Ammon's horn (tissue), 1 donor: ENCODE results near the gene JMJD8.

ENCODE experiments used
- DNase-seq: peaks from one replicate; pipeline ENCODE4 v3.0.0-alpha.2; 2016; ENCODE audit warnings: low spot score

Gene JMJD8

DNA sequence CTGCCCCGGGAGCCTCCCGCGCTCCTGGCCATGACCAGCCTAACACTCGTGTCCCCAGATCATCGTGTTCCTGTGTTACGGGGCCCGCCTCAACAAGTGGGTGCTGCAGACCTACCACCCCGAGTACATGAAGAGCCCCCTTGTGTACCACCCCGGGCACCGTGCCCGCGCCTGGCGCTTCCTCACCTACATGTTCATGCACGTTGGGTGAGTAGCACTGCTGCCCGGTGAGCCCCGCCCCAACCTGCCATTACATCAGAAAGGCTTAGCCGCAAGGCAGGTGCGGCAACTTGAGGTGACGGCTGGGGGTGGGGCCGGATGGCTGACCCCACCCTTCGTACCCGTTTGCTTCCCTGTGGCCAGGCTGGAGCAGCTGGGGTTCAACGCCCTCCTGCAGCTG is 7.2 kb downstream of the JMJD8 start:
- no peak for DNase-seq

GRCh38 chr16:676565-676902 is 7.6 kb downstream of the JMJD8 start:
- DNase-seq = no peak

GRCh38 chr16:675884-676564 is 8.1 kb downstream of the JMJD8 start:
- DNase-seq = no peak

- DNase-seq = peak; percentile 48
These were observed 8.9 kb downstream of the JMJD8 start, which contains the start of gene RHBDL1 for GRCh38 chr16:674968-675883. Gene RHBDL1, plus strand, starts transcription at chr16:675671. Its CDS starts 120 bp downstream, at chr16:675791.

GRCh38 chr16:674214-674881 is 9.8 kb downstream of the JMJD8 start:
- DNase-seq = no peak

GRCh38 chr16:673399-673991 is 10.6 kb downstream of the JMJD8 start:
- DNase-seq = no peak

GRCh38 chr16:672851-673250 is 11.3 kb downstream of the JMJD8 start:
- no peak for DNase-seq

DNA sequence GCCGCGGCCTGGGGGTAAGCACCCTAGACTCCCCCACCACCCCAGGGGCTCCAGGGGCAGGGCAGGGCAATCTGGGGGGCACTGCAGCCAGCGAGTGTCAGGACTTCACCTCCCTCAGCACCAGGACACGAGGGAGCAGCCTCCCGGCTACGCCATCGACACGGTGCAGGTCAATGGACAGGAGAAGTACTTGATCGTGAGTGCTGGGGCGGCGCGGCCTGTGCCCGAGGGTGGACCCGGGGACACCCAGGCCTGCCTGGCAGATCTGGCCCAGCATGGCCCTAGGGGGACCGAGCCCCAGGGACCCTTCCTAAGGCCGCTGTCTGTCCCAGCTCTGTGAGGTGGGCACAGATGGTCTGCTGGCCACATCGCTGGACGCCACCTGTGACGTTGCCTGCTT is 11.8 kb downstream of the JMJD8 start:
- DNase-seq = no peak

DNA sequence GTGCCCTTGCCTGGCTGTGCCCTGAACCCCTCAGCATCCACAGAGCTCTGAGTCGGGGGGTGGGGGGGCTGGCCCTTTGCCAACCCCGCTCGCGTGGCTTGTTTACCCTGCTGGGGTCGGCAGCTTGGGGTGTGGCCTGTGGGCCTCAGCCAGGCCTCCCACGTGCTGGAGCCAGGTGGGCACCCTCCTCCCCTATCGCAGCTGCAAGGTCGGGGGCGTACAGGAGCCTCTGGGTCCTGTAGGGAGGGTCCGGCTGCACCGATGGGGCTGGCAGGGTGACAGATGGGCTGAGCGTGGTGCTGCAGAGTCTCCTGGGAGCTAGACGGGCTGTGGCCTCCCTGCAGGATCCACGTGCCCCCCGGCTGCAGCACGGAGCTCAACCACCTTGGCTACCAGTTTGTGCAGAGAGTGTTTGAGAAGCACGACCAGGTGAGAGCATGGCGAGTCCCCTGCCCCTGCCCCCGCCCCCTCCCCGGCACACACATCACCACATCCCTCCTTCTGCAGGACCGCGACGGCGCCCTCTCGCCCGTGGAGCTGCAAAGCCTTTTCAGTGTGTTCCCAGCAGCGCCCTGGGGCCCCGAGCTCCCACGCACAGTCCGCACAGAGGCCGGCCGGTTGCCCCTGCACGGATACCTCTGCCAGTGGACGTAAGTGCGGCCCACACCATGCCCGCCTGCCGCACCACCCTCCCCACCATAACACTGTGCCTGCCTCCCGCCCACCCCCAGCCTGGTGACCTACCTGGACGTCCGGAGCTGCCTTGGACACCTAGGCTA is 12.6 kb downstream of the JMJD8 start:
- DNase-seq = no peak

GRCh38 chr16:670485-671352 is 13.4 kb downstream of the JMJD8 start:
- DNase-seq = no peak

DNA sequence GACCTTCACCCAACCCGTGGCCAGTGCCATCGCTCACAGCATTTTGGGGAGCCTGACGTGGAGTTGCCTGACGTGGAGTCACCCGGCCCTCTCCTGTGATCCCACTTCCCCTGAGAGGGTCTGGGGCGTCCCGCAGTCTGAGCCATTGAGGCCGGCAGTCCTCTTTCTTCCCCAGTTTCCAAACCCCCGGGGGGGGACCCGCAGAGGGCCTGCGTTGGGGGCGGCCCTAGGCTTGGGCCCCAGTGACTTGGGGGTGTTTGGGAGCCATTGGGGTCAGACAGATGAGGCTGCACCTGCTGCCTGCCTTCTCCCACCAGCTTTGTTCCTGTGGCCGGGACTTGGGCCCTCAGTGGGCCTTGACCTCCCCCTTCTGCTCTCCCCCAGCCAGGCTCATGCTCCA is 14.5 kb downstream of the JMJD8 start:
- no peak for DNase-seq

DNA sequence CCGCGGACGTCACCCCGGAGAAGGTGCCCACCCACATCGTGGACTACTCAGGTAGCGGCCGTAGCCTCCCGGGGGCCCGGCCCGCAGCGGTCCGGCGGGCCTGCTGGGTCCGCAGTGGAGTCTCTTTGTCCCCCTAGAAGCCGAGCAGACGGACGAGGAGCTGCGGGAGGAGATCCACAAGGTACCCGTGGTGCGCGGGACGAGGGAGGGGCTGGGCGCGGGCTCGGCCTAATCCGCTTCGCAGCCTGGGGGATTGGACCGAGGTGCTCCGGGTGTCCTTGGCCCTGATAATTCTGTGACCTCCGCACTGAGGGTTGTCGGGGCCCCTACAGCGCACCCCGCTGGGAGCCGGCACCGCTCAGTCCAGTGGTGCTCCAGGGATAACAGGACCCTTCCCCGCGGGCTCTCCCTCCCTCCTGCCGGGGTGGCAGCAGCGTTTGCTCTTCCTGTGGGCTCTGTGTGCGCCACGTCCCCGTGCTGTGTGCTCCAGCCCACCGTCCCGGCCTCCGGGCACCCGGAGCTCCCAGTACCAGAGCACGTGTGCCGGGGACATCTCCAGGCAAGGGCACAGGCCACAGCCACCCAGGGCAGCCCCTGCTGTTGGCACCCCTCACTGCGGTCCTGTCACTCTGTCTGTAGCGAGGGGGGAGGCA is 15.5 kb downstream of the JMJD8 start:
- DNase-seq = no peak

- peak; percentile 93 for DNase-seq
These were observed 16.2 kb downstream of the JMJD8 start, which contains the start of gene RHOT2 for GRCh38 chr16:667780-668518. Gene RHOT2, plus strand, starts transcription at chr16:668132. Its CDS starts 68 bp downstream, at chr16:668200.

DNA sequence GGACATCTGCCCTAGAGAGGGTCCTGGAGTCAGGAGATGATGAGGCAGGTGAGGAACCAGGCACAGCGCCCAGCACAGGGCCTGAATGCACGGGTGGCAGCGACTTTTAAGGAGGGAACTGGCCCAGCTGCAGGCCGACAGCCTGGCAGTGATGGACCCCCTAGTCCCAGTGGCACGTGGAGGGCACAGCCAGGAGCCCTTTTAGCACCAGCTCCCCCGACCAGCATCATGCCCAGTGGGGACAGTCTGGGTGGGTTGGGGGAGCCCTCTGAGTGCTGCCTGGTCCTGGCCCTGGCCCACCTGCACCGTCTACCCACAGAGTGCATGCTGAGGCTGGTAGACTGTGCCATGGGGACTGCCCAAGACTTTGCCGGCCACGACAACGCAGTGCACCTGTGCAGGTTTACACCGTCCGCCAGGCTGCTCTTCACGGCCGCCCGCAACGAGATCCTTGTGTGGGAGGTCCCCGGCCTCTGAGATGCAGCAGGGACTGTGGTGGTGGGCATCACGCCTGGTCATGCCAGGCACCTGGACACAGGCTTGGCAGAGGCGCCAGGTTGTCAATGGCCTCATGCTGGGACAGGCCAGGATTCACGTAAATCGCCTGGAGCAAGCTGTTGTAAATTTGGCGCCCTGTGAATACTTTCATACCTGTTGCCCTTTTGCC is 16.9 kb downstream of the JMJD8 start:
- DNase-seq = no peak

GRCh38 chr16:666572-666971 is 17.6 kb downstream of the JMJD8 start:
- DNase-seq = no peak

DNA sequence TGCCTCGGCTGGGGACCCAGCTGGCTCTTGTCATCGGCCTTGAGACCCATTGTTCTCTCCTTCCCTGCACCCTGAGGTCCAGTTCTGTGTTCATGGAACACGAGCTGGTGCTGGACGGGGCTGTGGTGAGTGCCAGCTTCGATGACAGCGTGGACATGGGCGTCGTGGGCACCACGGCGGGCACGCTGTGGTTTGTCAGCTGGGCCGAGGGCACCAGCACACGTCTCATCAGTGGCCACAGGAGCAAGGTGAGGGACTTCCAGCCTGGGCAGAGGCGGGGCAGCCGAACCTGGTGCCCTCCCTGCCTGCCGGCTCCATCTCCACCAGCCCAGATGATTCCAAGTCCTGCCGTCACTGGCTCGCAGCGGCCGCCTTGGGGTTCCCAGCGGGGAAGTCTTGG is 21.5 kb downstream of the JMJD8 start:
- no peak for DNase-seq

- no peak for DNase-seq
These were observed 22.0 kb downstream of the JMJD8 start for GRCh38 chr16:662095-662494.

GRCh38 chr16:661184-661821 is 22.8 kb downstream of the JMJD8 start:
- no peak for DNase-seq
